Memory B cell (primary cell): ENCODE measurements around the gene TMEM144.
A peak's percentile ranks its signal among the peaks of the same experiment; 100 is the strongest.
"Not testable (repeated sequence)": the region's sequence is repeated elsewhere in the genome, so short reads cannot be mapped to it uniquely, and the experiment has no call there.

Experiments
- ATAC-seq: fragments of 150-1000 bp; cut with Tn5 transposase; 2 replicates; pipeline ENCODE4 v1.10.0; 2021; ENCODE audit warnings: low read depth, mild to moderate bottlenecking, moderate library complexity
- DNase-seq, 2 donors: peaks; one replicate each; pipeline ENCODE4 v3.0.0; 2022; ENCODE audit warnings: low spot score in 2 of 2
- H3K27ac Mint-ChIP-seq: one replicate; pipeline ENCODE4 v1.8.0; 2022; ENCODE audit warnings: mild to moderate bottlenecking, moderate library complexity, mixed read lengths
- H3K27me3 Mint-ChIP-seq: one replicate; pipeline ENCODE4 v1.8.0; 2022; ENCODE audit warnings: mixed read lengths
- H3K36me3 Mint-ChIP-seq: one replicate; pipeline ENCODE4 v1.8.0; 2022; ENCODE audit warnings: mild to moderate bottlenecking, mixed read lengths
- H3K4me1 Mint-ChIP-seq: one replicate; pipeline ENCODE4 v1.8.0; 2022; ENCODE audit warnings: mixed read lengths
- H3K4me3 Mint-ChIP-seq: one replicate; pipeline ENCODE4 v1.8.0; 2022; ENCODE audit warnings: mild to moderate bottlenecking, moderate library complexity, mixed read lengths
- H3K9me3 Mint-ChIP-seq: one replicate; pipeline ENCODE4 v1.8.0; 2022; ENCODE audit warnings: mixed read lengths

TMEM144 gene

DNA sequence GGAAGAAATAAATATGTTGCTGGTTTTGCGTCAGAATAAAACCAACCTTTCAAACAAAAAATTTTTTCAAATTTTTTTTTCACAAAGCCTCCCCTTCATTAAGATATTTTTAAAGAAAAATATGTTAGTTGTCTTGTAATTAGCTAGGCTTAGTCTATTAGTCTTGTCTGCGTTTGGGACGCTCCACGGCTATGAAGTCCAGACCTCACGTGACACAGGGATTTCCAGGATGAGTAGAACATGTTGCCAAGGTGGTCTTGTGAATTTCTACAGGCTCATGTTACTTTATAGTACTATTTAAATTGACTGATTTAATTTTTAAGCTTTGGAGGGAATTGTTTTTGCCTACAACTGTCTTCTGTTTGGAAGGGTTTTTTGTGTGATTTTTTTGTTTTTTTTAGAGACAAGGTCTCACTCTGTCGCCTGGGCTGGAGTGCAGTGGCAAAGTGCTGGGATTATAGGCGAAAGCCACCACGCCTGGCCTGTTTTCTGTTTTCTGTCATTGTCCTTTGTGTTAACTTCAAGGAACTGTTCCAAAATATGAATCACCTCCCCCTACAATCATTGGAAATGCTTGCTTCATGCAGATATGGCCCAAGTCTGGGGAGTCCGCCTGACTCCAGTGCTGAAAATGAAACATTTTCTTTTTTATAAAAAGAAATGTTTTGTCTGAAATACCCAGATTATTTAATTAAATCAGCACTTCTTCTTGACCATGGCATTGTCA, 26.2 kb downstream of the TMEM144 start:
- no peak overlapping the region for H3K4me3 Mint-ChIP-seq
- no peaks in the 10 kb centered on the region for H3K27me3 Mint-ChIP-seq
- H3K36me3 Mint-ChIP-seq: no peaks in the 10 kb centered on the region
- DNase-seq (no peak), ATAC-seq (no peak)
- H3K27ac Mint-ChIP-seq: no peak overlapping the region
- H3K4me1 Mint-ChIP-seq: peaks cover 2% of the 10 kb centered on the region
- peaks cover 2% of the 10 kb centered on the region for H3K9me3 Mint-ChIP-seq

GRCh38 chr4:158238575-158238974, 28.3 kb downstream of the TMEM144 start:
- H3K36me3 Mint-ChIP-seq: no peaks in the 10 kb centered on the region
- DNase-seq (no peak), ATAC-seq (no peak)
- no peak overlapping the region for H3K27ac Mint-ChIP-seq
- no peaks in the 10 kb centered on the region for H3K9me3 Mint-ChIP-seq
- H3K4me3 Mint-ChIP-seq: no peak overlapping the region
- H3K4me1 Mint-ChIP-seq: peaks cover 2% of the 10 kb centered on the region
- H3K27me3 Mint-ChIP-seq: no peaks in the 10 kb centered on the region

GRCh38 chr4:158239196-158239595, 28.9 kb downstream of the TMEM144 start:
- Mint-ChIP-seq H3K4me3 (no peak overlapping the region), H3K9me3 (no peaks in the 10 kb centered on the region), H3K36me3 (no peaks in the 10 kb centered on the region), H3K27me3 (no peaks in the 10 kb centered on the region), H3K4me1 (peaks cover 2% of the 10 kb centered on the region), H3K27ac (no peak overlapping the region)
- no peak for ATAC-seq
- no peak for DNase-seq

GRCh38 chr4:158243071-158243470, 32.8 kb downstream of the TMEM144 start:
- H3K27me3 Mint-ChIP-seq: peaks cover 1% of the 10 kb centered on the region
- DNase-seq (no peak), ATAC-seq (no peak)
- H3K36me3 Mint-ChIP-seq: no peaks in the 10 kb centered on the region
- no peak overlapping the region for H3K27ac Mint-ChIP-seq
- H3K9me3 Mint-ChIP-seq: no peaks in the 10 kb centered on the region
- no peaks in the 10 kb centered on the region for H3K4me1 Mint-ChIP-seq
- no peak overlapping the region for H3K4me3 Mint-ChIP-seq

GRCh38 chr4:158250321-158250720, 40.0 kb downstream of the TMEM144 start:
- Mint-ChIP-seq H3K4me3 (no peak overlapping the region), H3K27ac (no peak overlapping the region), H3K36me3 (no peaks in the 10 kb centered on the region), H3K9me3 (no peaks in the 10 kb centered on the region), H3K27me3 (peaks cover 4% of the 10 kb centered on the region), H3K4me1 (no peaks in the 10 kb centered on the region)
- ATAC-seq (no peak), DNase-seq (no peak)

- H3K27me3 Mint-ChIP-seq: peaks cover 4% of the 10 kb centered on the region
- H3K4me1 Mint-ChIP-seq: no peaks in the 10 kb centered on the region
- DNase-seq (peak; percentile 23 to 29), ATAC-seq (peak; percentile 56)
- no peak overlapping the region for H3K4me3 Mint-ChIP-seq
- no peak overlapping the region for H3K27ac Mint-ChIP-seq
- no peaks in the 10 kb centered on the region for H3K9me3 Mint-ChIP-seq
- no peaks in the 10 kb centered on the region for H3K36me3 Mint-ChIP-seq
Observed at GRCh38 chr4:158253350-158253980, 43.2 kb downstream of the TMEM144 start.

- H3K9me3 Mint-ChIP-seq: no peaks in the 10 kb centered on the region
- peaks cover 6% of the 10 kb centered on the region for H3K27me3 Mint-ChIP-seq
- ATAC-seq: no peak
- no peaks in the 10 kb centered on the region for H3K36me3 Mint-ChIP-seq
- DNase-seq: no peak
- H3K27ac Mint-ChIP-seq: no peak overlapping the region
- H3K4me1 Mint-ChIP-seq: no peaks in the 10 kb centered on the region
- H3K4me3 Mint-ChIP-seq: no peak overlapping the region
Observed at GRCh38 chr4:158254292-158254691, 44.0 kb downstream of the TMEM144 start.

- Mint-ChIP-seq H3K9me3 (no peaks in the 10 kb centered on the region), H3K27me3 (peaks cover 6% of the 10 kb centered on the region), H3K27ac (no peak overlapping the region), H3K4me3 (no peak overlapping the region), H3K4me1 (no peaks in the 10 kb centered on the region), H3K36me3 (no peaks in the 10 kb centered on the region)
- no peak for ATAC-seq
- no peak for DNase-seq
Observed at GRCh38 chr4:158255727-158256324, 45.5 kb downstream of the TMEM144 start.

GRCh38 chr4:158259955-158260575, 49.8 kb downstream of the TMEM144 start:
- H3K27me3 Mint-ChIP-seq: peaks cover 2% of the 10 kb centered on the region
- H3K4me3 Mint-ChIP-seq: no peak overlapping the region
- no peaks in the 10 kb centered on the region for H3K36me3 Mint-ChIP-seq
- H3K27ac Mint-ChIP-seq: no peak overlapping the region
- no peaks in the 10 kb centered on the region for H3K9me3 Mint-ChIP-seq
- ATAC-seq: no peak
- no peak for DNase-seq
- H3K4me1 Mint-ChIP-seq: no peaks in the 10 kb centered on the region

- H3K4me3 Mint-ChIP-seq: no peak overlapping the region
- ATAC-seq: no peak
Observed at GRCh38 chr4:158261480-158261879, 51.2 kb downstream of the TMEM144 start.

GRCh38 chr4:158268553-158268952, 58.3 kb downstream of the TMEM144 start:
- DNase-seq (no peak), ATAC-seq (no peak)
- Mint-ChIP-seq H3K27me3 (peaks cover 5% of the 10 kb centered on the region), H3K4me1 (no peaks in the 10 kb centered on the region), H3K36me3 (no peaks in the 10 kb centered on the region), H3K27ac (no peak overlapping the region), H3K9me3 (no peaks in the 10 kb centered on the region), H3K4me3 (no peak overlapping the region)

More at GRCh38 chr4:158261480-158261879, 51.2 kb downstream of the TMEM144 start:
- DNase-seq: no peak
- no peaks in the 10 kb centered on the region for H3K9me3 Mint-ChIP-seq
- H3K27me3 Mint-ChIP-seq: peaks cover 2% of the 10 kb centered on the region
- H3K36me3 Mint-ChIP-seq: no peaks in the 10 kb centered on the region
- no peaks in the 10 kb centered on the region for H3K4me1 Mint-ChIP-seq
- no peak overlapping the region for H3K27ac Mint-ChIP-seq

- Mint-ChIP-seq H3K4me1 (no peaks in the 10 kb centered on the region), H3K36me3 (no peaks in the 10 kb centered on the region), H3K4me3 (no peak overlapping the region), H3K27ac (no peak overlapping the region), H3K27me3 (no peaks in the 10 kb centered on the region), H3K9me3 (no peaks in the 10 kb centered on the region)
- ATAC-seq (no peak), DNase-seq (no peak)
Observed at GRCh38 chr4:158274636-158275035, 64.3 kb downstream of the TMEM144 start.

GRCh38 chr4:158277558-158277957, 67.3 kb downstream of the TMEM144 start:
- no peaks in the 10 kb centered on the region for H3K27me3 Mint-ChIP-seq
- H3K36me3 Mint-ChIP-seq: no peaks in the 10 kb centered on the region
- H3K27ac Mint-ChIP-seq: no peak overlapping the region
- H3K9me3 Mint-ChIP-seq: no peaks in the 10 kb centered on the region
- ATAC-seq (no peak), DNase-seq (no peak)
- H3K4me1 Mint-ChIP-seq: no peaks in the 10 kb centered on the region
- no peak overlapping the region for H3K4me3 Mint-ChIP-seq

- not testable (repeated sequence) for ATAC-seq, H3K27ac Mint-ChIP-seq, H3K4me1 Mint-ChIP-seq
Observed at GRCh38 chr4:158279052-158279451, 68.8 kb downstream of the TMEM144 start.

More at GRCh38 chr4:158279052-158279451, 68.8 kb downstream of the TMEM144 start:
- not testable (repeated sequence) for H3K4me3 Mint-ChIP-seq, DNase-seq, H3K9me3 Mint-ChIP-seq, H3K27me3 Mint-ChIP-seq, H3K36me3 Mint-ChIP-seq
